Vagina (tissue), 2 donors: Measurements from ENCODE around the gene DENND1A.

Experiments
- CTCF ChIP-seq, 3 experiments: fragments of 450-650 bp in 2 of 3; fragments of 200-600 bp in 1 of 3; sonication (generic) in 1 of 3; IDR thresholded peaks; one replicate each; pipeline ENCODE4 v1.5.1; 2017 to 2019; ENCODE audit warnings: antibody characterized with exemption in 3 of 3, mild to moderate bottlenecking in 2 of 3, moderate library complexity in 2 of 3
- POLR2A ChIP-seq, 2 donors: fragments of 450-650 bp; IDR thresholded peaks; one replicate each; pipeline ENCODE4 v1.6.1; 2017; ENCODE audit warnings: antibody characterized with exemption in 2 of 2, mild to moderate bottlenecking in 2 of 2, moderate library complexity in 2 of 2
- POLR2AphosphoS5 ChIP-seq, 2 donors: sonication (generic); formaldehyde crosslinking; IDR thresholded peaks; one replicate each; pipeline ENCODE4 v1.9.0; 2017; ENCODE audit warnings: antibody characterized with exemption in 2 of 2, mild to moderate bottlenecking in 2 of 2, low read depth in 1 of 2; ENCODE audit not compliant: insufficient read depth in 1 of 2

GRCh38 chr9:123738648-123739047 is 191.3 kb downstream of the DENND1A start:
- TF ChIP-seq CTCF (IDR thresholded peaks at IDR 0.05) (no peak), POLR2A (IDR thresholded peaks at IDR 0.05) (no peak), POLR2AphosphoS5 (IDR thresholded peaks at IDR 0.05; ENCODE audit: insufficient read depth in 1 of 2, low read depth in 1 of 2) (no peak)
